ENCODE data around the gene CEP128.

The CEP128 gene

GRCh38 chr14:80902608-80903007, 38.9 kb downstream of the CEP128 start:
- no peak overlapping the region for H3K27ac ChIP-seq
- H3K27me3 ChIP-seq = no peaks in the 10 kb centered on the region

GRCh38 chr14:80901822-80902221, 39.7 kb downstream of the CEP128 start:
- no peak for TF ChIP-seq CTCF (IDR thresholded peaks at IDR 0.05)
- Histone ChIP-seq H3K9me3 (no peaks in the 10 kb centered on the region), H3K4me1 (no peaks in the 10 kb centered on the region), H3K27me3 (no peaks in the 10 kb centered on the region), H3K27ac (no peak overlapping the region), H3K36me3 (peaks cover 0 to 12% (median 3%) of the 10 kb centered on the region in 3 donors), H3K4me3 (no peak overlapping the region)
- intact Hi-C loops (cut with DNase I; ENCODE audit: low total_unique reads) = no loop called here
- DNase-seq = no peak

More at GRCh38 chr14:80902608-80903007, 38.9 kb downstream of the CEP128 start:
- Histone ChIP-seq H3K4me1 (no peaks in the 10 kb centered on the region), H3K4me3 (no peak overlapping the region), H3K9me3 (no peaks in the 10 kb centered on the region), H3K36me3 (peaks cover 0 to 12% (median 3%) of the 10 kb centered on the region in 3 donors)
- intact Hi-C loops (cut with DNase I; ENCODE audit: low total_unique reads) = no loop called here
- DNase-seq = no peak
- TF ChIP-seq CTCF (IDR thresholded peaks at IDR 0.05) = no peak

GRCh38 chr14:80901260-80901659, 40.3 kb downstream of the CEP128 start:
- Histone ChIP-seq H3K36me3 (peaks cover 0 to 12% (median 3%) of the 10 kb centered on the region in 3 donors), H3K27ac (no peak overlapping the region), H3K4me3 (no peak overlapping the region), H3K4me1 (no peaks in the 10 kb centered on the region), H3K27me3 (no peaks in the 10 kb centered on the region), H3K9me3 (no peaks in the 10 kb centered on the region)
- intact Hi-C loops (cut with DNase I; ENCODE audit: low total_unique reads) = no loop called here
- no peak for TF ChIP-seq CTCF (IDR thresholded peaks at IDR 0.05)
- no peak for DNase-seq

GRCh38 chr14:80872645-80873044, 68.9 kb downstream of the CEP128 start:
- no peak for TF ChIP-seq CTCF (IDR thresholded peaks at IDR 0.05)
- intact Hi-C loops (cut with DNase I; ENCODE audit: low total_unique reads) = no loop called here
- Histone ChIP-seq H3K27ac (no peak overlapping the region), H3K9me3 (peaks cover 0 to 14% (median 6%) of the 10 kb centered on the region in 3 donors), H3K4me1 (no peaks in the 10 kb centered on the region), H3K4me3 (no peak overlapping the region), H3K36me3 (peaks cover 0 to under 1% (median 0%) of the 10 kb centered on the region in 3 donors), H3K27me3 (no peaks in the 10 kb centered on the region)
- no peak for DNase-seq

- peaks cover 0 to 26% (median 14%) of the 10 kb centered on the region in 3 donors for H3K9me3 ChIP-seq
- no peak for TF ChIP-seq CTCF (IDR thresholded peaks at IDR 0.05)
- H3K36me3 ChIP-seq = no peaks in the 10 kb centered on the region
- intact Hi-C loops (cut with DNase I; ENCODE audit: low total_unique reads) = no loop called here
- no peak overlapping the region for H3K27ac ChIP-seq
- DNase-seq = no peak
- no peaks in the 10 kb centered on the region for H3K4me1 ChIP-seq
- H3K4me3 ChIP-seq = no peak overlapping the region
- no peaks in the 10 kb centered on the region for H3K27me3 ChIP-seq
Observed at GRCh38 chr14:80868260-80868659, 73.3 kb downstream of the CEP128 start.

- Histone ChIP-seq H3K27me3 (no peaks in the 10 kb centered on the region), H3K27ac (no peak overlapping the region), H3K36me3 (no peaks in the 10 kb centered on the region), H3K9me3 (peaks cover 0 to 26% (median 14%) of the 10 kb centered on the region in 3 donors), H3K4me3 (no peak overlapping the region), H3K4me1 (no peaks in the 10 kb centered on the region)
- no peak for DNase-seq
- intact Hi-C loops (cut with DNase I; ENCODE audit: low total_unique reads) = no loop called here
- no peak for TF ChIP-seq CTCF (IDR thresholded peaks at IDR 0.05)
Observed at GRCh38 chr14:80867798-80868197, 73.7 kb downstream of the CEP128 start.

Data from tibial artery (tissue), 4 donors.